ENCODE measurements around the gene COX6B1.
"Not testable (repeated sequence)": the region's sequence is repeated elsewhere in the genome, so short reads cannot be mapped to it uniquely, and the experiment has no call there.

The COX6B1 gene

GRCh38 chr19:35666251-35666913, 18.3 kb downstream of the COX6B1 start, which contains the start of gene UPK1A:
UPK1A (plus strand) TSS chr19:35666517; CDS start chr19:35666813, 296 bp downstream.
- no peaks in the 10 kb centered on the region for H3K4me1 Mint-ChIP-seq (ENCODE audit: low read depth)
- H3K27ac Mint-ChIP-seq: peak within 1 kb of the TSS; percentile 54
- no peaks in the 10 kb centered on the region for H3K36me3 Mint-ChIP-seq
- H3K9me3 Mint-ChIP-seq (ENCODE audit: low read depth): no peaks in the 10 kb centered on the region
- peaks cover 2% of the 10 kb centered on the region for H3K27me3 Mint-ChIP-seq
- no peak within 1 kb of the TSS for H3K4me3 Mint-ChIP-seq

GRCh38 chr19:35669566-35669965, 21.4 kb downstream of the COX6B1 start:
- Mint-ChIP-seq H3K4me1 (ENCODE audit: low read depth) (peaks cover 8% of the 10 kb centered on the region), H3K36me3 (peaks cover 2% of the 10 kb centered on the region), H3K27me3 (peaks cover 6% of the 10 kb centered on the region), H3K9me3 (ENCODE audit: low read depth) (no peaks in the 10 kb centered on the region), H3K4me3 (no peak overlapping the region), H3K27ac (no peak overlapping the region)

GRCh38 chr19:35669974-35670373, 21.9 kb downstream of the COX6B1 start:
- Mint-ChIP-seq H3K36me3 (peaks cover 2% of the 10 kb centered on the region), H3K9me3 (ENCODE audit: low read depth) (no peaks in the 10 kb centered on the region), H3K27me3 (peaks cover 6% of the 10 kb centered on the region), H3K27ac (no peak overlapping the region), H3K4me3 (no peak overlapping the region), H3K4me1 (ENCODE audit: low read depth) (peaks cover 8% of the 10 kb centered on the region)

DNA sequence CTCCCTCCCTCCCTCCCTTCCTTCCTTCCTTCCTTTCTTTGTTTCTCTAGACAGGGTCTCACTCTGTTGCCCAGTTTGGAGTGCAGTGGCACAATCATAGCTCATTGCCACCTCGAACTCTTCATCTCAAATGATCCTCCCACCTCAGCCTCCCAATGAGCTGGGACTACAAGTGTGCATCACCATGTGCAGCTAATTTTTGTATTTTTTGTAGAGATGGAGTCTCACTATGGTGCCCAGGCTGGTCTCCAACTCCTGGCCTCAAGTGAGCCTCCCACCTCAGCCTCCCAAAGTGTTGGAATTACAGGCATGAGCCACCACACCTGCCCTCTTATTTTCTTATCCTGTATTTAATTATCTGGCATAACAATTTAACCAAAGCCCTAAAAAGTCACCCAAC, 22.6 kb downstream of the COX6B1 start:
- Mint-ChIP-seq H3K27ac (no peak overlapping the region), H3K4me1 (ENCODE audit: low read depth) (peaks cover 8% of the 10 kb centered on the region), H3K36me3 (peaks cover 2% of the 10 kb centered on the region), H3K4me3 (no peak overlapping the region), H3K9me3 (ENCODE audit: low read depth) (no peaks in the 10 kb centered on the region), H3K27me3 (peaks cover 6% of the 10 kb centered on the region)

GRCh38 chr19:35671818-35672217, 23.7 kb downstream of the COX6B1 start:
- peaks cover 2% of the 10 kb centered on the region for H3K36me3 Mint-ChIP-seq
- H3K27me3 Mint-ChIP-seq: peaks cover 6% of the 10 kb centered on the region
- H3K4me3 Mint-ChIP-seq: peak overlapping the region; percentile 17
- no peak overlapping the region for H3K27ac Mint-ChIP-seq
- no peaks in the 10 kb centered on the region for H3K9me3 Mint-ChIP-seq (ENCODE audit: low read depth)
- peaks cover 8% of the 10 kb centered on the region for H3K4me1 Mint-ChIP-seq (ENCODE audit: low read depth)

DNA sequence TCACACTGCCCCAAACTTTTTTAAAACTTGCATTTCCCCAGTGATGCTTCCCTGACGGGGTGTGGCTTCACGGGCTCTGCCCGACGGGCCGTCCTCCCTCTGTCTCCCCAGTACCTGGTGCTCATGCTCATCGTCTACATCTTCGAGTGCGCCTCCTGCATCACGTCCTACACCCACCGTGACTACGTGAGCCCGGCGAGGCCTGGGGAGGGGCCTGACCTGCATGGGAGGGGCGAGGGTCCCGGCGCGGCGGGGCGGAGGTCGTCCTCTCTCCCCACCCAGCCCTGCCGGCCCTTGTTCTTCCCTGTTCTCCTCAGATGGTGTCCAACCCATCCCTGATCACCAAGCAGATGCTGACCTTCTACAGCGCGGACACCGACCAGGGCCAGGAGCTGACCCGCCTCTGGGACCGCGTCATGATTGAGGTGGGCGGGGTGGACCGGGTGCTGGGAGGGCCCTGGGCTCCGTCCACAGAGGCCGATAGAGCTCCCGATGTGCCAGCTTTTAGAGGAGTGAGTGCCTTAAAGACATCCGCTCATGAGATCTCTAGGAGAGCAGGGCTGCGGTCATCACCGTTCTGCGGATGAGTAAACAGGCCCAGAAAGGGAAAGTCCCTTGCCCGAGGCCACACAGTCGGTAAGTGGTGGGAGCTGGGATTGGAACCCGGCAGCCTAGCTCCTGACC, 25.1 kb downstream of the COX6B1 start:
- Mint-ChIP-seq H3K4me3 (peak overlapping the region; percentile 76), H3K9me3 (ENCODE audit: low read depth) (no peaks in the 10 kb centered on the region), H3K36me3 (peaks cover 5% of the 10 kb centered on the region), H3K27ac (no peak overlapping the region), H3K4me1 (ENCODE audit: low read depth) (peaks cover 8% of the 10 kb centered on the region), H3K27me3 (peaks cover 10% of the 10 kb centered on the region)

- peaks cover 8% of the 10 kb centered on the region for H3K27me3 Mint-ChIP-seq
- no peaks in the 10 kb centered on the region for H3K9me3 Mint-ChIP-seq (ENCODE audit: low read depth)
- peaks cover 8% of the 10 kb centered on the region for H3K4me1 Mint-ChIP-seq (ENCODE audit: low read depth)
- H3K4me3 Mint-ChIP-seq: no peak overlapping the region
- H3K36me3 Mint-ChIP-seq: peaks cover 5% of the 10 kb centered on the region
- peak overlapping the region; percentile 11 for H3K27ac Mint-ChIP-seq
Observed at GRCh38 chr19:35675589-35676140, 27.5 kb downstream of the COX6B1 start.

DNA sequence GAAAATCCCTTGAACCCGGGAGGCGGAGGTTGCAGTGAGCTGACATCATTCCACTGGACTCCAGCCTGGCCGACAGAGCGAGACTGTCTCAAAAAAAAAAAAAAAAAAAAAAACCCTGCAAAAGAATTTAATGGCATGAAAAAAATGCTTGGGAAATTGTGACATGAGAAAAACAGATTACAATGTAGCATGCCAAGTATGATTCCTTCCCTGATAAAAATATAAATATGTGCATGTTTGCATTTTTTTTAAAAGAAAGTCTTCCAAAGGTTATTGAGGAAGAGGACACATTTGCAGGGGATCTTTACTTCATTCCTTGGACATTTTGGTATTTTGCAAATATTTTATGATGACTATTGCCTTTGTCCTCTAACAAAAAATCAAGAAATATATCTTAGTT, 41.7 kb downstream of the COX6B1 start:
- Mint-ChIP-seq H3K9me3 (ENCODE audit: low read depth) (no peaks in the 10 kb centered on the region), H3K4me1 (ENCODE audit: low read depth) (no peaks in the 10 kb centered on the region), H3K4me3 (no peak overlapping the region), H3K36me3 (no peaks in the 10 kb centered on the region), H3K27ac (no peak overlapping the region), H3K27me3 (no peaks in the 10 kb centered on the region)

- not testable (repeated sequence) for H3K27ac Mint-ChIP-seq; H3K27me3 Mint-ChIP-seq; H3K4me3 Mint-ChIP-seq; H3K36me3 Mint-ChIP-seq; H3K9me3 Mint-ChIP-seq (ENCODE audit: low read depth); H3K4me1 Mint-ChIP-seq (ENCODE audit: low read depth)
Observed at GRCh38 chr19:35691106-35691505, 43.0 kb downstream of the COX6B1 start.

- Mint-ChIP-seq H3K27ac (no peak overlapping the region), H3K4me1 (ENCODE audit: low read depth) (peaks cover 2% of the 10 kb centered on the region), H3K27me3 (no peaks in the 10 kb centered on the region), H3K4me3 (no peak overlapping the region), H3K9me3 (ENCODE audit: low read depth) (no peaks in the 10 kb centered on the region), H3K36me3 (no peaks in the 10 kb centered on the region)
Observed at GRCh38 chr19:35692010-35692409, 43.9 kb downstream of the COX6B1 start.

DNA sequence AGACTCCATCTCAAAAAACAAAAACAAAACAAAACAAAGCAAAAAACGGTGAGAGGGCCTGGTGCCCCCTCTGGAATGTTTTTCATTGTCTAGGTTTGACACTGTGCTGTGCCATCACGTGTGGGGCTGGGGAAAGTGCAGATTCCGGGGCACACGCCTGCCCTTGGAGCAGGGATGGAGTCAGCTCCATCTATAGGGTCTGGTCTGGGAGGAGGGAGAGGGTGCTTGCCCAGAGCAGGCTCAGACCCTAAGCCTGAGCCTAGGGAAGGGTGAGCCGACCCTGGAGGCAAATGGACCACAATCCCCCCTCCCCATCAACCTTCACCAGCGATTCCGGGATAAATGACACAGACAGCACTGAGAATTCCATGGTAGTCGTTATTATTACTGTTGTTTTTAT, 45.3 kb downstream of the COX6B1 start:
- H3K27ac Mint-ChIP-seq: no peak overlapping the region
- H3K4me3 Mint-ChIP-seq: no peak overlapping the region
- no peaks in the 10 kb centered on the region for H3K27me3 Mint-ChIP-seq
- no peaks in the 10 kb centered on the region for H3K36me3 Mint-ChIP-seq
- H3K4me1 Mint-ChIP-seq (ENCODE audit: low read depth): peaks cover 2% of the 10 kb centered on the region
- no peaks in the 10 kb centered on the region for H3K9me3 Mint-ChIP-seq (ENCODE audit: low read depth)

DNA sequence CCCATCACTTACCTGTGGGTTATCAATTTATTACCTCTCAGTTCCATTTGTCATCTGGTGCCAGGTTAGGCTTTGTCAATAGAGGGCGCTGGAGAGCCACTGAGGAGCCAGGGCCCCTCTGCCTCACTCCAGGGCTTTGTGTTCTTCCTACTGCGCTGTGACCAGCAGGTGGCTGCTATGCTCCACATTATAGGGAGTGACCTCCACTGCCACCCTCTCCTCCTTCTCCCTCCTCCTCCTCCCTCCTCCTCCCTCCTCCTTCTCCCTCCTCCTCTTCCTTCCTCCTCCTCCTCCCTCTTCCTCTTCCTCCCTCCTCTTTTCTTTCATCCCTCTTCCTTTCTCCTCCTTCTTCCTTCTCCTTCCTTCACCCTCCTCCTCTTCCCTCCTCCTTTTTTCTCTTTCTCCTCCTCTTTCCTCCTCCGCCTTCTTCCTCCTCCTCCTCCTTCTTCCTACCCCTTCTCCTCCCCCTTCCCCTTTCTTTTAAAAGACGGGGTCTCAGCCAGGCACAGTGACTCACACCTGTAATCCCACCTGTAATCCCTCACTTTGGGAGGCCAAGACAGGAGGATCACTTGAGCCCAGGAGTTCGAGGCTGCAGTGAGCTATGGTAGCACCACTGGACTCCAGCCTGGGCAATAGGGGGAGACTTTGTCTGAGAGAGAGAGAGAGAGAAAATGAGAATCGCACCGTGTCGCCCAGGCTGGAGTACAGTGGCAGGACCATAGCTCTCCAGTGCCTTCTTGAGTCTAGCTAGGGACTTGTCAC, 45.9 kb downstream of the COX6B1 start:
- Mint-ChIP-seq H3K36me3 (no peaks in the 10 kb centered on the region), H3K9me3 (ENCODE audit: low read depth) (no peaks in the 10 kb centered on the region), H3K27me3 (no peaks in the 10 kb centered on the region), H3K4me1 (ENCODE audit: low read depth) (peaks cover 2% of the 10 kb centered on the region), H3K4me3 (no peak overlapping the region), H3K27ac (no peak overlapping the region)

DNA sequence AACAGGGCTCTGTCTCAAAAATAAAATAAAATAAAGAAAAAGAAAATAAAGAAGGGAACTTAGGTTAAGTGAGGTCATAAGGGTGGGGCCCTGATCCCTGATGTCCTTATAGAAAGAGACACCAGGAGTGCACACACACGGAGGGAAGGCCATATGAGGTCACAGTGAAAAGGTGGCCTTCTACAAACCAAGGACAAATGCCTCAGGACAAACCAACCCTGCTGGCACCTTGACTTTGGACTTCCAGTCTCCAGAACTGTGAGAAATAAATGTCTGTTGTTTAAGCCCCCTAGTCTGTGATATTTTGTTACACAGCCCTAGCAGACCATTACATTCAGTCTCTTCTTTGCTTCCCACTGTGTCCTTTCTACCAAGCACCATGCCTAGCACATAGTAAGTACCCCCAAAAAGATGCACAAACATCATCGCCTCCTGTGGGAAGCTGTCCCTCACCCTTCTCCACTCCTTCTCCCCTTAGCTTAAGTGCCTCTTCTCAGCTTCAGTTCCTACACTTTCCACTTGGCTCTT, 47.8 kb downstream of the COX6B1 start:
- H3K27ac Mint-ChIP-seq: no peak overlapping the region
- peaks cover 2% of the 10 kb centered on the region for H3K4me1 Mint-ChIP-seq (ENCODE audit: low read depth)
- H3K27me3 Mint-ChIP-seq: no peaks in the 10 kb centered on the region
- H3K4me3 Mint-ChIP-seq: no peak overlapping the region
- no peaks in the 10 kb centered on the region for H3K36me3 Mint-ChIP-seq
- H3K9me3 Mint-ChIP-seq (ENCODE audit: low read depth): no peaks in the 10 kb centered on the region

DNA sequence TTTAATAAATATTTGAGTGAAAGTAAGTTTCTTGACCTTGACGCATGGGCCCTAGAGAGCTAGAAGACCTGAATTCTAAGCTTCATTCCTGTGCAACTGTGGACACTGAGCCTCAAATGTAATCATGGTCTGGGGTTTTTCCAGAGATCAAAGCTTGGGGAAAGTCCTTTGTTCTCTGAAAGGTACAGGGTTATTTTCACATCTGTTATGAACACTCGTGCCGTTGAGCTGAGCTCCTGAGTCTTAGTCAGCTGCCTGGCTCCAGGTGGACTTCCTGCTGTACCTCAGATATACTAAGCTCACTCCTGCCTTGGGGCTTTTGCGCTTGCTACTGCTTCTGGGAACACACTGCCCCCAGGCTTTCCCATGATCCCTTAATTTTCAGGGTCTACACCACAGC, 48.7 kb downstream of the COX6B1 start:
- H3K27ac Mint-ChIP-seq: no peak overlapping the region
- H3K27me3 Mint-ChIP-seq: no peaks in the 10 kb centered on the region
- H3K36me3 Mint-ChIP-seq: no peaks in the 10 kb centered on the region
- H3K9me3 Mint-ChIP-seq (ENCODE audit: low read depth): no peaks in the 10 kb centered on the region
- peaks cover 2% of the 10 kb centered on the region for H3K4me1 Mint-ChIP-seq (ENCODE audit: low read depth)
- no peak overlapping the region for H3K4me3 Mint-ChIP-seq

All from activated naive CD8-positive, alpha-beta T cell (primary cell).